ENCODE measurements around the gene CCER1. TPM values are rescaled to one million over a fixed set of nuclear protein-coding genes. Genes with fewer than 3 reads are reported as not detected.

The CCER1 gene
- total and polyA plus RNA-seq, 2 donors (not counting 1 experiment from before 2014, with no cell fraction given) = not detected

DNA sequence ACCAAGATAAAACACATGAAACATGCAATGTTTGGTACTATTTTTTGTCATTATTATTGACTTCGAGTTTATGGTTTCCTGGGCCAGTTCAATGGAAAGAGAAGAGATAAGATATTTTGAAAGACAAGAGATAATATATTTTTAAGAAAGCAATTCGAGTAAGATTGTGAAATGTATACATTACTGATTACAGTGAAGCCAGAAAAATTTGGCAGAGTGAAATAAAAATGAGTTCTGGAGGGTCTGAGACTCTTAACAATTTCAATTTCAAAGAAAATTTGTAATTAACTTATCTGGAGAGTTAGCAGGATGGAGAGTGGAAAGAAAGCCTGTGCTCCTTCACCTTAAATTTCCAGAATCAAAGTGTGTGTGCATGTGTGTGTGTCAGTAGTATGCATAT, 17.3 kb downstream of the CCER1 start:
- Histone ChIP-seq H3K27ac (ENCODE audit: low read length in 2 of 2) (no peak overlapping the region), H3K36me3 (replicated peaks in 1 of 2; ENCODE audit: control extremely low read depth in 1 of 2, control insufficient read depth in 1 of 2, extremely low read depth in 1 of 2, insufficient read depth in 2 of 2, low read length in 1 of 2) (no peaks in the 10 kb centered on the region), H3K4me2 (replicated peaks; ENCODE audit: low read depth, low read length, poor library complexity, severe bottlenecking) (no peak overlapping the region), H3K9me3 (ENCODE audit: control extremely low read depth in 1 of 3, control insufficient read depth in 2 of 3, insufficient read depth in 1 of 3, low read length in 2 of 3) (no peaks in the 10 kb centered on the region), H2AFZ (ENCODE audit: insufficient read depth, low read depth, low read length, poor library complexity, severe bottlenecking) (no peak overlapping the region), H3K27me3 (replicated peaks in 1 of 4; ENCODE audit: control extremely low read depth in 1 of 4, control insufficient read depth in 3 of 4, insufficient read depth in 4 of 4, low read length in 3 of 4) (peaks cover 0 to 6% (median 1%) of the 10 kb centered on the region in 4 experiments), H4K20me1 (ENCODE audit: control insufficient read depth, insufficient read depth, low read length, poor library complexity, severe bottlenecking) (no peaks in the 10 kb centered on the region), H3K79me2 (ENCODE audit: control insufficient read depth, insufficient read depth, low read length) (no peaks in the 10 kb centered on the region), H3K9ac (ENCODE audit: low read length) (no peak overlapping the region), H3K4me1 (ENCODE audit: control insufficient read depth in 2 of 2, insufficient read depth in 2 of 2, low read length in 2 of 2) (no peaks in the 10 kb centered on the region), H3K4me3 (ENCODE audit: control extremely low read depth in 1 of 5, extremely low read depth in 1 of 5, insufficient read depth in 1 of 5, low read depth in 2 of 5, low read length in 4 of 5) (no peak overlapping the region)
- Mint-ChIP-seq H3K4me1 (no peaks in the 10 kb centered on the region), H3K27ac (no peak overlapping the region), H3K9me3 (ENCODE audit: insufficient read depth) (no peaks in the 10 kb centered on the region), H3K4me3 (no peak overlapping the region), H3K27me3 (peaks cover 25% of the 10 kb centered on the region)
- CTCF ChIA-PET = no interaction called here
- ATAC-seq (ENCODE audit: low read depth) (no peak), DNase-seq (no peak)
- TF ChIP-seq, protein P1, sequence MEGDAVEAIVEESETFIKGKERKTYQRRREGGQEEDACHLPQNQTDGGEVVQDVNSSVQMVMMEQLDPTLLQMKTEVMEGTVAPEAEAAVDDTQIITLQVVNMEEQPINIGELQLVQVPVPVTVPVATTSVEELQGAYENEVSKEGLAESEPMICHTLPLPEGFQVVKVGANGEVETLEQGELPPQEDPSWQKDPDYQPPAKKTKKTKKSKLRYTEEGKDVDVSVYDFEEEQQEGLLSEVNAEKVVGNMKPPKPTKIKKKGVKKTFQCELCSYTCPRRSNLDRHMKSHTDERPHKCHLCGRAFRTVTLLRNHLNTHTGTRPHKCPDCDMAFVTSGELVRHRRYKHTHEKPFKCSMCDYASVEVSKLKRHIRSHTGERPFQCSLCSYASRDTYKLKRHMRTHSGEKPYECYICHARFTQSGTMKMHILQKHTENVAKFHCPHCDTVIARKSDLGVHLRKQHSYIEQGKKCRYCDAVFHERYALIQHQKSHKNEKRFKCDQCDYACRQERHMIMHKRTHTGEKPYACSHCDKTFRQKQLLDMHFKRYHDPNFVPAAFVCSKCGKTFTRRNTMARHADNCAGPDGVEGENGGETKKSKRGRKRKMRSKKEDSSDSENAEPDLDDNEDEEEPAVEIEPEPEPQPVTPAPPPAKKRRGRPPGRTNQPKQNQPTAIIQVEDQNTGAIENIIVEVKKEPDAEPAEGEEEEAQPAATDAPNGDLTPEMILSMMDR (IDR thresholded peaks at IDR 0.05) = no peak
- no peak for TF ChIP-seq EZH2 (IDR thresholded peaks at IDR 0.05; ENCODE audit: borderline replicate concordance, insufficient read depth, low read depth, low read length, poor library complexity, severe bottlenecking)
- intact Hi-C loops (cut with micrococcal nuclease) = no loop called here
- WGBS (ENCODE audit: insufficient coverage) = no CpG with 5 or more reads among the region's 2 CpGs
- POLR2A ChIA-PET = no interaction called here

DNA sequence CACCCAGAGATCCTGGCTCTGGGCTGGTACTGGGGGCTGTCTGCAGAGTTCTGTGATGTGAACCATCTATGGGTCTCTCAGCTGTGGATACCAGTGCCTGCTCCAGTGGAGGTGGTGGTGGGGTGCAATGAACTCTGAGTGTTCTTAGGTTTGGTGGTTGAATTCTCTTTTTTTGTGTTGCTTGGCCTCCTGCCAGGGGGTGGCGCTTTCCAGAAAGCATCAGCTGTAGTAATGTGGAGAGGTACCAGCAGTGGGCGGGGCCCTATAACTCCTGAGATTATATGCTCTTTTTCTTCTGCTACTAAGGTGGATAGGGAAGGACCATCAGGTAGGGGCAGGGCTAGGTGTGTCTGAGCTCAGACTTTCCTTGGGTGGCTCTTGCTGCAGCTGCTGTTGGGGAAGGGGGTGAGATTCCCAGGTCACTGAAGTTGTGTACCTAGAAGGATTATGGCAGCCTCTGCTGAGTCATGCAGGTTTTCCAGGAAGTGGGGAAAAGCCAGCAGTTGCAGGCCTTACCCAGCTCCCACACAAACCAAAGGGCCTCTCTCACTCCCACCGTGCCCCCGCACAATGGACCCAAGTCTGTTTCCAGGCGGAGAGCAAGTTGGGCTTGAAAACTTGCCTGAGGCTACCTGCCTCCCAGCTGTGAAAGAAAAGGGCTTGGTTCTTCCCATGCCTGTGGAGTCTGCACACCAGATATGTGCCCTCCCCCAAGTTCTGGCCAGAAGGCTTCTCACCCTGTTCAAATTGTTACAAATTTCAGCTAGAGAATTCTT, 18.6 kb downstream of the CCER1 start:
- Histone ChIP-seq H4K20me1 (ENCODE audit: control insufficient read depth, insufficient read depth, low read length, poor library complexity, severe bottlenecking) (no peaks in the 10 kb centered on the region), H3K9ac (ENCODE audit: low read length) (no peak overlapping the region), H2AFZ (ENCODE audit: insufficient read depth, low read depth, low read length, poor library complexity, severe bottlenecking) (no peak overlapping the region), H3K27ac (ENCODE audit: low read length in 2 of 2) (no peak overlapping the region), H3K79me2 (ENCODE audit: control insufficient read depth, insufficient read depth, low read length) (no peaks in the 10 kb centered on the region), H3K4me2 (replicated peaks; ENCODE audit: low read depth, low read length, poor library complexity, severe bottlenecking) (no peak overlapping the region), H3K27me3 (replicated peaks in 1 of 4; ENCODE audit: control extremely low read depth in 1 of 4, control insufficient read depth in 3 of 4, insufficient read depth in 4 of 4, low read length in 3 of 4) (peaks cover 0 to 6% (median 1%) of the 10 kb centered on the region in 4 experiments), H3K36me3 (replicated peaks in 1 of 2; ENCODE audit: control extremely low read depth in 1 of 2, control insufficient read depth in 1 of 2, extremely low read depth in 1 of 2, insufficient read depth in 2 of 2, low read length in 1 of 2) (no peaks in the 10 kb centered on the region), H3K4me1 (ENCODE audit: control insufficient read depth in 2 of 2, insufficient read depth in 2 of 2, low read length in 2 of 2) (no peaks in the 10 kb centered on the region), H3K9me3 (ENCODE audit: control extremely low read depth in 1 of 3, control insufficient read depth in 2 of 3, insufficient read depth in 1 of 3, low read length in 2 of 3) (no peaks in the 10 kb centered on the region), H3K4me3 (ENCODE audit: control extremely low read depth in 1 of 5, extremely low read depth in 1 of 5, insufficient read depth in 1 of 5, low read depth in 2 of 5, low read length in 4 of 5) (no peak overlapping the region)
- 96% methylated on average over 5 of the region's 5 CpGs for WGBS (ENCODE audit: insufficient coverage)
- DNase-seq = no peak
- Mint-ChIP-seq H3K4me1 (no peaks in the 10 kb centered on the region), H3K9me3 (ENCODE audit: insufficient read depth) (no peaks in the 10 kb centered on the region), H3K27me3 (peaks cover 21% of the 10 kb centered on the region), H3K4me3 (no peak overlapping the region), H3K27ac (no peak overlapping the region)
- no peak for ATAC-seq (ENCODE audit: low read depth)
- ChIA-PET POLR2A (no interaction called here), CTCF (interaction anchor here (1.8 kb wide), 1 partner anchor 9 kb away, joined by 6 read pairs; no protein-coding TSS in a partner anchor)
- TF ChIP-seq, protein P1 (IDR thresholded peaks at IDR 0.05) = no peak
- no peak for TF ChIP-seq EZH2 (IDR thresholded peaks at IDR 0.05; ENCODE audit: borderline replicate concordance, insufficient read depth, low read depth, low read length, poor library complexity, severe bottlenecking)
- intact Hi-C loops (cut with micrococcal nuclease) = no loop called here

Data from B cell (primary cell).